NCI-H2227 treated with DMSO at 0.1 percent for 48 hours (cell line): Measurements from ENCODE around the gene CATSPERB.
"Not testable (repeated sequence)": the region's sequence is repeated elsewhere in the genome, so short reads cannot be mapped to it uniquely, and the experiment has no call there.

Experiments
- DNase-seq: peaks from one replicate; lab custom pipeline; 2025; lab: John Stamatoyannopoulos, UW

The CATSPERB gene

GRCh38 chr14:91732439-91732838, 553 bp upstream of the CATSPERB start:
- DNase-seq, result no peak

DNA sequence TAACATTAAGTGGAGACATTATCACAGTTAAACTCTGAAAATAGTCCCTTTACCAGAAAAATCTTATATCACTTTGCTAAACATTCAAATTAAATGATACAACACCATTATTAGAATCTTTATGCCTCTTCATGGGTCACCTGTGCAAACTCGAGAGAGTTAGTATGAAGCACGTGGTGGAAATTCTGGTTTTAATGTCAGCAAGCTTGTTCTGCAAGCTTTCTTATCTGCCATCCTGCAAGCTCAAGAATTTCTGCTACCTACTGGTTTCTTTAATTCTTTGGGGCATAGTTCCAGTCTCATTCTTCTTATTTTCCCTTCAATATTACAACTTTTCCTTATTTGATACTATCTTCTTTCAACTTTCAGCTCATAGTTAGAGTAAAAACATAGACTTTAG, 868 bp downstream of the CATSPERB start:
- no peak for DNase-seq

GRCh38 chr14:91729756-91730155, 2.1 kb downstream of the CATSPERB start:
- DNase-seq, result no peak

DNA sequence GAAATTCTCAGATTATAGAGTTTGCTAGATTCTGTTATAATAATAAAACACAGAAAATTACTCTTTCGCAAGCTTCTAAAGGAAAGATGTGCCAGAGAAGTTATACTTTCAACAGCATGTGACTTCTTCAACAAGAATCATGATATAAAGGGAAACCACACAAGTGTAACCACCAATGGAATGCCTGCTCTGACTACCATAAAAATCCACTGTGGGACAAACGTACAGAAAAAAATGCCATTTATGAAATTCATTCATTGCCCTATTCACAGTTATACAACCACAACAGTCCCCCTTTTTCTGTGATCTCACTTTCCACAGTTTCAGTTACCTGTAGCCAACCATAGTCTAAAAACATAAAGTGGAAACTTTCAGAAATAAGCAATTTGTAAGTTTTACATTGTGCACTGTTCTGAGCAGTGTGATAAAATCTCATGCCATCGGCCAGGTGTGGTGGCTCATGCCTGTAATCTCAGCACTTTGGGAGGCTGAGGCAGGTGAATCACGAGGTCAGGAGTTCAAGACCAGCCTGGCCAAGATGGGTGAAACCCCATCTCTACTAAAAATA, 3.2 kb downstream of the CATSPERB start:
- DNase-seq, result no peak

DNA sequence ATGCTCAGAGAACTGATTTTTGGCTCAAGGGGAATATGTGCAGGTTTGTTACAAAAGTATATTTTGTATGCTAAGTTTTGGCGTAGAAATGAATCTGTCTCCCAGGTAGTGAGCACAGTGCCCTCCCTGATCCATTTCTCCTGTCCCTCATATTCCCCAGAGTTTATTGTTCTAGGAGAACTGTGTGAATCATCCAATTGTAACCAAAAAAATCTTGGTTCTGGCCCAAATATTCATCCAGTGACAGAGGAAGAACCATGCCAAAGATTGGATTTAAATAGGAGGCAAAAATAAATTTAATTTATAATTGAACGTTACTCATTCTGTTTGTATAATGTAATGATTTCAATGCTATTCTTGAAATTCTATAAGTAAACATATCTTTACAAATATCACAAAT, 4.8 kb downstream of the CATSPERB start:
- DNase-seq, result no peak

DNA sequence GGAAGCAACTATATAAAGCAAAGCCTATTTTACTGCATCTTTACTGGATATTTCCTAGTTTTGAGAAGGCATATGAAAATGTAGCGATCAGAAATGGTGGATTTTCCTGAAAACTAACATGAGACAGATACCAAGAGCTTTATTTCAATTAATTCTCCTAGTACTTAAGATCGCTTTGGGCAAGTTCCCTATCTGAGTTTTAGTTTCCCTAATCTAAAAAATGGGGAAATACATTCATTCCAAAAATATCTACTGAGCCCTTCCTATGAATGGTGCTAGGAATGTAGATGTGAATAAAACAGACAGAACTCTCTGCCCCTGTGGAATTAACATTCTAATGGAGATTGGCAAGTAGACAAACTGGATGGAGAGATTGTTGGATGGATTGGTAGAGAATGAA, 8.4 kb downstream of the CATSPERB start:
- DNase-seq, result no peak

DNA sequence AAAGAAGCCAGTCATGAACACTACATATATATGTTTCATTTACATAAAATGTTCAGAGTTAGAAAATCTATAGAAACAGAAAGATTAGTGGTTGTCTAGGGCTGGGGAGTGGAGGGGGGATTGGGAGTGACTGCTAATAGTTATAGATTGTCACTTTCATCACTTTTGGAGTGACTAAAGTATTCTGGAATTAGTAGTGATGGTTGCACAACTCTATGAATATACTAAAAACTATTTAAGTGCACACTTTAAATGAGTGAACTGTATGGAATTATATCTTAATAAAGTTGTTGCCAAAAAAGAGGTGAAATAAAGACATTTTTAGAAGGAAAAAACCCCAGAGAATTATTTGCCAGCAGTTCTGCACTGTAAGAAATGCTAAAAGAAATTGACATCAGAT, 9.5 kb downstream of the CATSPERB start:
- DNase-seq, result no peak

GRCh38 chr14:91719839-91720238, 12.0 kb downstream of the CATSPERB start:
- DNase-seq, result no peak

GRCh38 chr14:91716999-91717398, 14.9 kb downstream of the CATSPERB start:
- no peak for DNase-seq

DNA sequence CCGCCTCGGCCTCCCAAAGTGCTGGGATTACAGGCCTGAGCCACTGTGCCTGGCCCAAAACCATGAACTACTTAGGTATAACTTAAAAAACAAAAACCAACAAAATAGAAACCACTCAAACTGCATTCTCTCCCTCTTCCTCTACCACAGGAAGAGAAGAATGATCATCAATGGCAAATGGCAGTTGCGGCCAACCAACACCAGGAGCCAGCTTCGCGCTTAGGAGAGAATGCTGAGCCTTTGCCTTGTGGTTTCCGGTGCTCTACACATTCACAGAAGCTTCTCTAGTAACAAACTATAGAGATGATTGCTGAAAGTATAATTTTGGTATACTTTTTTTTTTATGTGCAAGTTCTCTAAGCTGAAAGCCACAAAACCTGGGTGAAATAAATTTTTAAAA, 17.1 kb downstream of the CATSPERB start:
- DNase-seq, result no peak

GRCh38 chr14:91708795-91709194, 23.1 kb downstream of the CATSPERB start:
- DNase-seq, result no peak

DNA sequence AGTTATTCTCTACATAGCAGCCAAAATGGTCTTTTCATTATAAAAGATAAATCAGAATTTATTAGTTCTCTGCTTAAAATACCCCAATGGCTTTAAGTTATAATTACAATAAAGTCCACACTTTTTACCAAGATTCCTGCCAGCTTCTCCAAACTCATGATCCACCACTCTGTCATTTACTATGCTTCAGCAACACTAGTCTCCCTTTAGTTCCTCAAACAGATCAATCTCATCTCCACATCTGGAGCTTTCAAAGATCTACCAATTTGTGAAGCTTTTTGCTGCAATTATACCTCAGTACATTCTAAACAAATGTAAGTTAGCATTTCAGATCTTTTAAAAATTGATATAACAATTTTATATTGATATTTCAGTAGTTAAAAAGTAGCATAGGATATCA, 24.9 kb downstream of the CATSPERB start:
- DNase-seq, result no peak

DNA sequence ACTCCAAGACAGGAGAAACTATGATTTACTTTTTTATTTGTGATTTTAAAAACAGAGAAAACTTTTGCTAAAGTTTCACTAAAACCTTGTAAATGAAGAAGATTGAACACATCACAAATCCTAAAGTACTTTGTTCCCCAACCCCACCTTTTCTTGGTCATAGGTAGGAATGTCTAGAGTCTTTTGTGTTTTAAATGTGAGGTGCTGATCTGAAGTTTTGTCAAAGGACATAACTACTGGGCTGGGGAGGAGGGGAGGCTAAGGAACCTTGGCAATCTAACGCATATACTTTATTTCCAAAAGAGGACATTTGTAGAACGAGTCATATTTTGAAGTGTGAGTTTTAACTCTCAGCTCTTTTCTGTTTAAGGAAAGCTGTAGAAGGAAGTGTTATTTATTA, 37.2 kb downstream of the CATSPERB start:
- DNase-seq, result no peak

- DNase-seq, result no peak
Observed at GRCh38 chr14:91693346-91693745, 38.5 kb downstream of the CATSPERB start.

DNA sequence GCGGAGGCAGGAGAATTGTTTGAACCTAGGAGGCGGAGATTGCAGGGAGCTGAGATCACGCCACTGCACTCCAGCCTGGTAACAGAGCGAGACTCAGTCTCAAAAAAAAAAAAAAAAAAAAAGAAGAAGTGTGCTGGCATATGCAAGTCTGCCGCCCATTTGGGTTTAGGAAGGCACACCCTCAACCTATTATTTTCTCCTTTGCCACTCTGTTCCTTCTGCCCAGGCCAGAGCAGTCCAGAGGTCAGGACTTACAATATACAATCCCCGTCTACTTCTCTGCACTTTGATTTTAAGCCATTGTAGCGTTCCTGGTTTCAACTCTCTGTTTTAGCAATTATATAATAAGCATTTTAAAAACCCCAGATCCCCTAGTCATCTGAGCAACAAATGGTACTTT, 39.8 kb downstream of the CATSPERB start:
- no peak for DNase-seq

GRCh38 chr14:91689608-91690007, 42.3 kb downstream of the CATSPERB start:
- no peak for DNase-seq

GRCh38 chr14:91687436-91687835, 44.5 kb downstream of the CATSPERB start:
- DNase-seq, result not testable (repeated sequence)

DNA sequence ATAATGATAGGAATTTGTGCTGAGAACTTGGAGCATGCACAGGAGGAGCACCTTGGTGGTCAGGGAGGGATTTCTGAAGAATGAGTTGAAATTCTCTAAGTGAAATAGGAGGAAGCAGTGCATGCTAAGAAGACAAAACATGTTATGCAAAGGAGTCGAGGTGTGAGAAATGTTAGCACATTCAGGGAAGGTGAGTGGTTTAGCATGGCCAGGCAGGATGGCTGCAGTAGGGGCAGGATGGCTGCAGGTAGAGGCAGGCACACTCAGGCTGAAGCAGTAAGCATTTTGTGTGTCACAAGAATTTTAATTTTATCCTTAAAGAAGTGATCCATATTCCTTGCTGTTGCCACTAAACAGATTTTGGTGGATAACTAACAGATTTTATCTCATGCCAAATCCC, 46.3 kb downstream of the CATSPERB start:
- no peak for DNase-seq

GRCh38 chr14:91681893-91682563, 49.9 kb downstream of the CATSPERB start:
- no peak for DNase-seq

GRCh38 chr14:91681118-91681517, 50.8 kb downstream of the CATSPERB start:
- DNase-seq, result no peak

DNA sequence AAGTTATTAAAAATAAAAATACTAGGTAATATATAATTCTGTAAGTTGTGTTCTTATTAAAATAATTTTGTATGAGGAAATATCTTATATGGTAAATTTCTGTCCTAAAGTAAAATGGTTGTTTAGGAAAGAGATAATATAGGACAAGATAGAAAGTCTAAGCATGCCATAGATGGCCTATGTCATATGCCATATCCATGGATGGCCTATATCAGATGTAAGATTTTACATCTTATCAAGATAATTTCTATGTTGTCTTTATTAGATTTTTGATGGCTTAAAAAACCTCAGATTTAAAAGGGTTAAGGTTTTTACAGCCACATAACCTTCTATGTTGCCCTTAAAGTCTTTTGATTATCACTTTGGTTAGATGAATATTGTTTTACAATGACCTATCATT, 52.6 kb downstream of the CATSPERB start:
- DNase-seq, result no peak

- not testable (repeated sequence) for DNase-seq
Observed at GRCh38 chr14:91677687-91678086, 54.2 kb downstream of the CATSPERB start.

- no peak for DNase-seq
Observed at GRCh38 chr14:91674911-91675310, 57.0 kb downstream of the CATSPERB start.

DNA sequence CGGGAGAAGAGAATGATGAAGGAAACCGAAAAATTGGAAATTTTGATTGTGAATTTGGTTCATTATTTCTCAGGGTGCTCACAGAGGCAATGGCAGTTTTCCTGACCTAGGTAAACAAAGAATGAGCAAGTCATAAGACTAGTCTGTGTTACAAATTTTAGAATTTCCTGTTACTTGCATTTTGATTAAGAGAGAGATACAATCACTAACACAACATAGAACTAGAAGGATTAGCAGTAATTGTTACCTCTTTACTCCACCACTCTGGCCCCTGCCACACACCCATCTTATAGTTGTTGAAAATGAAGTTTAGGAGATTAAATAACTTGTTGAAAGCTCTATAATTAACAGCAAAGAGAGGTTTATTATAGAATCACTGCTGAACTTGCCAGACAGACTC, 62.0 kb downstream of the CATSPERB start:
- DNase-seq, result no peak
